ENCODE measurements around the gene XPO6. TPM values are rescaled to one million over a fixed set of nuclear protein-coding genes. Genes with fewer than 3 reads are reported as not detected.

The XPO6 gene
- total RNA-seq, 1 experiment from 2014 or later: 124 TPM

GRCh38 chr16:28189245-28189644, 22.5 kb downstream of the XPO6 start:
- Mint-ChIP-seq H3K4me1 (peaks cover 29 to 32% of the 10 kb centered on the region in 2 experiments), H3K9me3 (peaks cover 0 to 5% of the 10 kb centered on the region in 2 experiments; a peak in 3 of 5 replicates), H3K27ac (no peak overlapping the region; a peak in 1 of 7 replicates), H3K36me3 (ENCODE audit: insufficient read depth in 1 of 3, low read depth in 3 of 3) (peaks cover 6 to 9% (median 8%) of the 10 kb centered on the region in 3 experiments), H3K4me3 (no peak overlapping the region), H3K27me3 (ENCODE audit: low read depth) (no peaks in the 10 kb centered on the region)
- Histone ChIP-seq H3T11ph (ENCODE audit: low read length) (no peak overlapping the region), H4K5ac (ENCODE audit: insufficient read length, low read depth, low read length) (no peak overlapping the region), H4K20me1 (ENCODE audit: control insufficient read depth, insufficient read depth, insufficient read length) (no peaks in the 10 kb centered on the region), H3K79me2 (ENCODE audit: insufficient read depth, low read length) (peaks cover 33% of the 10 kb centered on the region; the same call in 1 of the 2 replicates), H3K4me2 (ENCODE audit: insufficient read depth, insufficient read length, low read length) (no peak overlapping the region), H2BK15ac (ENCODE audit: low read depth, low read length) (no peak overlapping the region), H2BK5ac (ENCODE audit: insufficient read length, low read length) (no peak overlapping the region), H2BK20ac (ENCODE audit: low read depth, low read length, poor library complexity, severe bottlenecking) (no peak overlapping the region), H2AFZ (ENCODE audit: low read length) (no peak overlapping the region), H3K4me1 (ENCODE audit: insufficient read depth, low read length) (peaks cover 10% of the 10 kb centered on the region), H3K14ac (ENCODE audit: insufficient read depth, low read length) (no peak overlapping the region), H3K79me1 (ENCODE audit: insufficient read depth, low read depth, low read length, poor library complexity, severe bottlenecking) (peaks cover 5% of the 10 kb centered on the region), H3K4ac (ENCODE audit: low read depth, low read length) (no peak overlapping the region), H3K23me2 (ENCODE audit: insufficient read length, low read depth, low read length, poor library complexity, severe bottlenecking) (no peaks in the 10 kb centered on the region), H2BK12ac (ENCODE audit: insufficient read length, low read depth, low read length) (no peak overlapping the region), H3K9ac (ENCODE audit: extremely low read depth, insufficient read length, low read length) (no peak overlapping the region), H3K18ac (ENCODE audit: insufficient read length, low read depth, low read length) (no peak overlapping the region), H3K23ac (ENCODE audit: insufficient read length, low read depth, low read length) (no peak overlapping the region), H3K9me3 (ENCODE audit: control insufficient read depth, low read depth, low read length) (no peaks in the 10 kb centered on the region), H4K8ac (replicated peaks; ENCODE audit: insufficient read length, low read depth, low read length) (no peak overlapping the region), H3K56ac (ENCODE audit: insufficient read length, low read depth, low read length) (no peak overlapping the region), H2AK5ac (ENCODE audit: insufficient read length, low read length) (no peak overlapping the region), H3K27me3 (ENCODE audit: insufficient read depth, low read length) (no peaks in the 10 kb centered on the region), H4K91ac (ENCODE audit: insufficient read length, low read depth, low read length) (no peak overlapping the region), H3K27ac (ENCODE audit: insufficient read length, low read depth, low read length) (no peak overlapping the region), H2BK120ac (ENCODE audit: low read depth, low read length, poor library complexity, severe bottlenecking) (no peak overlapping the region)
- DNase-seq: no peak
- TF ChIP-seq, protein P1, sequence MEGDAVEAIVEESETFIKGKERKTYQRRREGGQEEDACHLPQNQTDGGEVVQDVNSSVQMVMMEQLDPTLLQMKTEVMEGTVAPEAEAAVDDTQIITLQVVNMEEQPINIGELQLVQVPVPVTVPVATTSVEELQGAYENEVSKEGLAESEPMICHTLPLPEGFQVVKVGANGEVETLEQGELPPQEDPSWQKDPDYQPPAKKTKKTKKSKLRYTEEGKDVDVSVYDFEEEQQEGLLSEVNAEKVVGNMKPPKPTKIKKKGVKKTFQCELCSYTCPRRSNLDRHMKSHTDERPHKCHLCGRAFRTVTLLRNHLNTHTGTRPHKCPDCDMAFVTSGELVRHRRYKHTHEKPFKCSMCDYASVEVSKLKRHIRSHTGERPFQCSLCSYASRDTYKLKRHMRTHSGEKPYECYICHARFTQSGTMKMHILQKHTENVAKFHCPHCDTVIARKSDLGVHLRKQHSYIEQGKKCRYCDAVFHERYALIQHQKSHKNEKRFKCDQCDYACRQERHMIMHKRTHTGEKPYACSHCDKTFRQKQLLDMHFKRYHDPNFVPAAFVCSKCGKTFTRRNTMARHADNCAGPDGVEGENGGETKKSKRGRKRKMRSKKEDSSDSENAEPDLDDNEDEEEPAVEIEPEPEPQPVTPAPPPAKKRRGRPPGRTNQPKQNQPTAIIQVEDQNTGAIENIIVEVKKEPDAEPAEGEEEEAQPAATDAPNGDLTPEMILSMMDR (conservative IDR thresholded peaks at IDR 0.05): no peak
- no CpG with 5 or more reads among the region's 3 CpGs for WGBS (ENCODE audit: extremely low coverage, insufficient read length, low lambda C conversion rate)

Data from H9 (cell line).